WI38 (cell line): ENCODE results near the gene TRMT11.

Source experiments
- H3K4me3 ChIP-seq: 2 replicates; pipeline ENCODE4 v1.5.1; 2011; ENCODE audit warnings: low read depth, mild to moderate bottlenecking, control low read depth, low read length
- TF ChIP-seq, protein P1 (sequence below): IDR thresholded peaks from 2 replicates; pipeline ENCODE4 v1.5.1; 2012; ENCODE audit warnings: low read depth, mild to moderate bottlenecking, control low read depth, low read length

The TRMT11 gene

DNA sequence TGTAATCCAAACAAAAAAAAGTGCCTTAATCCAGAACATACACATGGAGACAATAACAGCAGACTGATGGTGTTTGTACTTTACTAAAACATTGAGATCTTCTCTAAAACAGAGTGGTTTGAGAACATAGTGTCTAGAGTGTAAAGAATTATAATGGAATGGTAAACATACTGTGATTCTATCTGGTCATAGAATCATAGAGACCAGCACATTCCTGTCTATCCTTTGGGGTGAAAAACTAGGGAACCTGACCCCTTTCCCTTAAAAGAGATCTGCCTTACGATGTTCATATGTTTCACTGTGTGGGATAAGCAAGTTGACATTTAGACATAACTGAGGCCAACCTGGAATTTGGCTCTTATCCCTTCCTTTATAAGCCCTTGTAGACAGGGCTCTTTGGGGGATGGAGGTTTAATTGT is 55.7 kb downstream of the TRMT11 start:
- TF ChIP-seq, protein P1, sequence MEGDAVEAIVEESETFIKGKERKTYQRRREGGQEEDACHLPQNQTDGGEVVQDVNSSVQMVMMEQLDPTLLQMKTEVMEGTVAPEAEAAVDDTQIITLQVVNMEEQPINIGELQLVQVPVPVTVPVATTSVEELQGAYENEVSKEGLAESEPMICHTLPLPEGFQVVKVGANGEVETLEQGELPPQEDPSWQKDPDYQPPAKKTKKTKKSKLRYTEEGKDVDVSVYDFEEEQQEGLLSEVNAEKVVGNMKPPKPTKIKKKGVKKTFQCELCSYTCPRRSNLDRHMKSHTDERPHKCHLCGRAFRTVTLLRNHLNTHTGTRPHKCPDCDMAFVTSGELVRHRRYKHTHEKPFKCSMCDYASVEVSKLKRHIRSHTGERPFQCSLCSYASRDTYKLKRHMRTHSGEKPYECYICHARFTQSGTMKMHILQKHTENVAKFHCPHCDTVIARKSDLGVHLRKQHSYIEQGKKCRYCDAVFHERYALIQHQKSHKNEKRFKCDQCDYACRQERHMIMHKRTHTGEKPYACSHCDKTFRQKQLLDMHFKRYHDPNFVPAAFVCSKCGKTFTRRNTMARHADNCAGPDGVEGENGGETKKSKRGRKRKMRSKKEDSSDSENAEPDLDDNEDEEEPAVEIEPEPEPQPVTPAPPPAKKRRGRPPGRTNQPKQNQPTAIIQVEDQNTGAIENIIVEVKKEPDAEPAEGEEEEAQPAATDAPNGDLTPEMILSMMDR, result no peak
- H3K4me3 ChIP-seq, result no peak overlapping the region

DNA sequence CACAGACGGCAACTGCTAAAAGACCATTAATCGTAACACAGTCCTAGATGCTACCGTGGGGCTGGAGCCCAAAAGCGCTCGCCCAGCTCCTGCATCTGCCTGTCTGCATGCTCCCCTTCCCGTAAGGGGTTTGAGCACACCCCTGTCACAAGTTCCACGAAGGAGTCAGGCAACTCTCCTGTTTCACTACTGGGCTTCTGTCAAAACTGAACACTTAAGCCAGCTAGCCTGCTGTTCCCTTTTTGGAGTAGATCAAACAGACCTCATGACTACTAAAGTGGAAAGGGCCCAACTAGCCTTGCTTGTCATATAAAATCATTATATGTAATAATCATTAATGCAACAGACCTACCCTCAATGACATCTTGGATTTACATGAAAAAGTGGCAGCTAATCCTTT is 61.3 kb downstream of the TRMT11 start:
- TF ChIP-seq, protein P1, result no peak
- no peak overlapping the region for H3K4me3 ChIP-seq

DNA sequence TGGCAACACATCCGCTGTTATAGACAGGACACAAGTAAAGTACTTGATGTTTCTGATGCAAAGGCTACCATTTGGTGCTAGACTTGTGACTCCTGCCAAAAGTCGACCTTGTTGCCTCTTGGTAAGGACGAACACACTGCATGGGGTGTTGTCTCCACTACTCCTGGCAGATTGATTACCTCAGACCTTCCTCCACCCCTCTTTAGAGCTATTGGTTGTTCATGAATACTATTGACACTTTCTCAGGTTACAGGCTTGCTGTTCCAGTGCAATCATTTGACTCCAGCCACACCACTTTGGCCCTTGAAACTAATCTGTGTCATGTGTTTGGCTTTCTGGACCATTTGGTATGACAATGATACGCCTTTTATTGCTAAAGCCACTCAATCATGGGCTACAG is 62.3 kb downstream of the TRMT11 start:
- TF ChIP-seq, protein P1, result no peak
- no peak overlapping the region for H3K4me3 ChIP-seq

DNA sequence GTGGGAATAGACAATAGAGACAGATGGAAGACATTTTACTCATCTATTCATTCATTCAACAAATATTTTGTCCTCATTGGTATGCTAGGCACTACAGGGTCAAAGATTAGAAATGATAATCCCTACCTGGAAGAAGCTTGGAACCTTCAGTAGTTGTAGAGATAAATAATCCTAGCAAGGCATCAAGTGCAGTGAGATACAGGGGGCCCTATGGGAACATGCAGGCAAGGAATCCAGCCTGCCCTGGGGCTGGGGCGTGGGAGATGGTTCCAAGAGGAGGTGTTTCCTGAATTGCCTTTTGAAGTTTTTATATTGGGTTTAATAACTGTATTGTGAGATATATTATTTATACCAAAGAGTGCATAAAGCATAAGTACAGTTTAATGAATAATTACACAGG is 64.5 kb downstream of the TRMT11 start:
- TF ChIP-seq, protein P1, result no peak
- no peak overlapping the region for H3K4me3 ChIP-seq

DNA sequence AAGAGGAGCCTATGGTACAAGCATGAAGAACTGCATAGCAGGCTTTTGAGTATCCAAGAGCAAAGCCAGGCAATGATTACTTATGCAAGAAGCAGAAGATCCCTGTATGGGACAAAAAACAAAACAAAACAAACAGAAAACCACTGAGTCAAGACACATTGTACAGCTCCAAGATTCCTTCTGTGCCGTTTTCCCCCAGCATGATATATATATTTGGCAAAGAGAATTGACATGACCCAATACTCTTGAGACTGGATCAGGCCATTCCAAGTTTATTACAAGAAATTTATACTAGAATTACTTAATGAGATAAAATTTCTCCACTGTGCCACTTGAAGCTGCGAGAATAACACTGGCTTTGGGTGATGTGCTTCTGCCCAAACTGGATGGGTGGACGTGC is 65.5 kb downstream of the TRMT11 start:
- TF ChIP-seq, protein P1, result no peak

DNA sequence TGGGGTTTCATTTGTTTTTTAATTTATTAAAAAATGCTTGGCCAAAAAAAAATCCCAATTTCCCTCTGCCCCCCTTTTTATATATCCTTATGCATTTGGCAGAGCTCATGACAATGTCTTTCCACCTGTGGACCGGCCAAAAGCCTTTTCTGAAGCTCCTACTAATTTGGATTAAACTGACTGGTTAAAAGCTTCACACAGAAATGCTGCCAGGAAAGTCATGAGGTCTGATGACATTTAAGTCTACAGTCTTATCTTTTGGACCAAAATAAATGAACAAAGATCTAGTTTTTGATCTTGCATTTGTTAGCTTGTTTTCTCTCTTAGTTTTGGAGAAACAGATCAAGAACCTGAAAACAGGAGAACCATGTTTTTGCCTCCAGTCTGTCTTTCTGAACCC is 66.1 kb downstream of the TRMT11 start:
- H3K4me3 ChIP-seq, result no peak overlapping the region
- TF ChIP-seq, protein P1, result no peak

More for the DNA sequence above, 65.5 kb downstream of the TRMT11 start:
- no peak overlapping the region for H3K4me3 ChIP-seq

DNA sequence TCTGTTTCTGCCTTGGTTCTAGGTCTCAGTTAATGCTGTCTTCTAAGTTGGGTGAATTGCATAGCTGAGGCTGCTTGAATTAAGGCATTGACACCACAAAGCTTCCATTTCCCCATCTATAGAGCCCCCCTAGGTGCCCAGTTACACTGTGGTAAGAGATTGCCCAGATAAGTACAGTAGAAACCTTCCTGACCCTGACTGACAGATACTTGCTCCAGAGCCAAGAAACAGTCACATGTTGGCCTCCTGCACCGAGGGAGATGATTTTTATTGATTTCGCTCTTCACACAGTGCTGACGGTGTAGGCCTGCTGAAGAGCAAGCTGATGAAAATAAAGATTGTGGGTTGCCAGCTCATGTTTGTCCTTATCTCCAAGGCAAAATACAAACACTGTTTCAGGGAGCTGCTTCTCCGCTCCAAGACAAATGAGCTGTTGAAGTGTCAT is 67.9 kb downstream of the TRMT11 start:
- no peak overlapping the region for H3K4me3 ChIP-seq
- TF ChIP-seq, protein P1, result no peak
